ENCODE measurements around the gene SOCS7.

The SOCS7 gene

GRCh38 chr17:38442548-38442947 lies 90.9 kb downstream of the SOCS7 start:
- DNase-seq = no peak

DNA sequence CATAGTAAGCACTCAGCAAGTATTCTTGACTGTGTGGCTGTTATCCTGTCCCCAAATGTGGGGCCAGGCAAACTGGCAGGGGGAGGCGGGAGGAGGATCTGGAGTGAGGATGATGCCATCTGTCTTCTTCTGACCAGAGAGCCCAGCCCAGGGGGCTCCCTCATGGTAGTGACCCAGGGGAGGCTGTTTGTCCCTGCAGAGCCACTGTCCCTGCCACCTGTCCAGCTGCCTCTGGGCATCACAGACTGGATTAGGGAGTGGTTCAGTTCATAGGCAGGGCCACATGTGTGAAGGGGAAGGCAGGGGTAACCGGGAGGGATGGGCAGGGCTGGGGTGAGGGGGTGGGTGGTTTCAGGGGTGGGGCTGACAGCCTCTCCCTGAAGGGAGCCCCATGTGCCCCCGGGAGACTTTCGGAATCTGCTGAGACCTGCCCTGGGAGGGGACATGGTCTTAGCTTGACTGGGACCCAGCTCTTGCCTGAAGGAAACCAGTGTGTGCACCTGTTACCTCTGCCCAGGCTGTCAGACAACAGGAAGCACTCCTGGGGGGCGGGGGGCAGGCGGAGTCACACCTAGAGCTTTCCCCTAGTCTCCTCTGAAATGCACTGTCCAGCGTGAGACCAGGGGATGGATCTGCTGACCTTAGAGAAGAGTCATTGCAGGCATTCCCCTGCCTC lies 91.8 kb downstream of the SOCS7 start:
- no peak for DNase-seq

DNA sequence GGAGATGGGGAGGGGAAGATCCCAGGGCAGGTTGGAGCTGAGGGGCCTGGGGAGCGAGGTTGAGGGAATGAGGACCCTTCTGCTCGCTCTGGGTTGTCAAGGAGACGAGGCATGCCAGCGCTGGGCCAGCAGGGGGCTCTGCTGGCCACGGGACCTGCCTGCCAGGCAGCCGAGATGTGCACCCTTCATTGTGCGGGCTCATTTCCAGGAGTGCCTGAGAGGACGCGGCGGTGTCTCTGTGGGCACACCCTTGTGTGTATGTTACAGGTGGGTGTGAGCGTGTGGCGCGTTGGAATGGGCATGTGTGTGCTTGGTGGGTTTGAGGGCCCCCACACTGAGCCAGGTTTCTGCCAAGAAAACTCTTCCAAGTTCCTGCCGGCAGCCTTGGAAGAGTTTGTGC lies 92.5 kb downstream of the SOCS7 start:
- no peak for DNase-seq

- no peak for DNase-seq
Observed at GRCh38 chr17:38447502-38448085, 96.0 kb downstream of the SOCS7 start.

GRCh38 chr17:38448208-38448771 lies 96.6 kb downstream of the SOCS7 start:
- no peak for DNase-seq

- no peak for DNase-seq
Observed at GRCh38 chr17:38449364-38449763, 97.7 kb downstream of the SOCS7 start.

- no peak for DNase-seq
Observed at GRCh38 chr17:38450557-38451029, 98.9 kb downstream of the SOCS7 start.

DNA sequence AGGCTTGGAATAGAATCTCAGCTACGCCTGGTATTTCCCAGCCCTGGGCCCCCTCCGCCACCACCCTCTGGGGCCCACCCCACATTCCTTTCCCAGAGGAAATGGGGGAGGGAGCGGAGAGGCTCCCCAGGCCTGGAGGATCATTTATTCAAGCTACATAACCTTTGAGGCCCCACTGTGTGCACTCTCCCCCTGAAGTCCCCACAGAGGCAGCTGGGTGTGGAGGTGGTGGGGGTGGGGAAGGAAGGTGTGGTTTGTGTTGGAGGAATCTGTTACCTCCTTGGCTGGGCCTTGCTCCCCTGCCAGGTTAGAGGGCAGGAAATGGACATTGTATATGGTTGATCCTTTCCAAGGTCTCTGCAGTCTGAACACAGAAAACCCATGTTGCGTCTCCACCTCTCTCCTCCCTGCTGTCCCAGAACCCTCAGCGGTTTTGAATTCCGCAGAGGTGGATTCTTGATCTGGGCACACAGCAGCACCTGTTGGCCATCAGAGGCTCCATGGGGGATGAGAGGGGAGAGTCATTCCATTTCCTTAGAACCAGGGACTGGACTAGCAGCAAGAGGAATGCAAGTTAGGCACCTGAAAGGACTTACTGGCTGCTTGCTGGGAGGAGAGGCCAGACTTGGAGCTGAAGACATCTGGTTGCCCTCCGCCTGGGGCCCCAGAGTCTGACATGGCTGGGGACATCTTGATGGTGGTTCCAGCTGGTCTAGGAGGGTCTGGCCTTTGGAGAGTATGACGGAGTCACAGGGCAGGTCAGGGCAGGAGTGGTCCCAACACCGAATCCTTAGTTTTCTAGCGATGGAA lies 99.6 kb downstream of the SOCS7 start:
- DNase-seq = no peak

GRCh38 chr17:38451840-38452529 lies 100.3 kb downstream of the SOCS7 start:
- no peak for DNase-seq

- no peak for DNase-seq
Observed at GRCh38 chr17:38452719-38453118, 101.1 kb downstream of the SOCS7 start.

DNA sequence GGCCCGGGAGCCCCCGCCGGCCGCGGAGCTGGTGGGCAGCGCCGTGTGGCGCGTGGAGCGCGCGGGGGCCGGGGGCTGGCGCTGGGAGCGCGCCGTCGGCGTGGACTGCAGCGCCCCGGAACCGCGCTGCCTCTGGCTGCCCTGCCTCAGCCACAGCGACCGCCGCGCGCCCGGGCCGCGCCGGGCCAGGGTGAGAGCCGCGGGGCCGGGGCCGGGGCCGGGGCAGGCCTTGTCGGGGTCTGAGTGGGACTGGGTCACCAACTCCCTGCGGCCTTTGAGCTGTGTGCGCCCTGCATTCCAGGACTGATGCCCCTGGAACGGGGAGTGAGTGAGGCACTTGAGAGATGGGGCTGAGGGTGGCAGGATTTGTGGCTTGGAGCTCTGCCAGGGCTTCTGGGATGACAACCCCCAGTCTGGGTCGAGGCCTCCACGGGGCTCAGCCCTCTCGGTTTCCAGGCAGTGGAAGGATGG lies 102.3 kb downstream of the SOCS7 start:
- DNase-seq = no peak

DNA sequence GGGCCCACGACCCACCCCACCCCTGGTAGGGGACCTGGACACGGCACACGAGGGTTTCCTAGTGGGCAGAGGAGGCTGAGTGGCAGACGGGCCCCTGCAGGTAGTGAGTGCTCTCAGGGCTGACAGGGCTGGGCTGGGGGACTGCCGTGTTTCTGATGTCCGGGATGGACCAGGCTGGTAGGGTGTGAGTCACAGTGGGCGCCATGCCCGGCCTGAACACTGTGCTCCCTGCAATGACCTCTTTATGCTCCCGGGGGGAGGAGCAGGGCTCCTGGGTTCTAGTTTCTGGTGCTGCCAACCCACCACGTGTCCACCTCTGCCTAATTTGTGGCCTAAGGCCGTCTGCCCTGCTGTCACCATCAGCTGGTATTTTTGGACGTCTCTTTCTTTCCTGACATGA lies 102.9 kb downstream of the SOCS7 start:
- peak; percentile 27 for DNase-seq

Measured in GOT3 (cell line).